GM19023 (cell line): ENCODE results near the gene DCP2.

Experiments used
- ATAC-seq: cut with Tn5 transposase; IDR thresholded peaks from one replicate; pipeline ENCODE4 v1.9.1; 2021; ENCODE audit warnings: mild to moderate bottlenecking, moderate library complexity; ENCODE audit not compliant: unreplicated experiment

The DCP2 gene

DNA sequence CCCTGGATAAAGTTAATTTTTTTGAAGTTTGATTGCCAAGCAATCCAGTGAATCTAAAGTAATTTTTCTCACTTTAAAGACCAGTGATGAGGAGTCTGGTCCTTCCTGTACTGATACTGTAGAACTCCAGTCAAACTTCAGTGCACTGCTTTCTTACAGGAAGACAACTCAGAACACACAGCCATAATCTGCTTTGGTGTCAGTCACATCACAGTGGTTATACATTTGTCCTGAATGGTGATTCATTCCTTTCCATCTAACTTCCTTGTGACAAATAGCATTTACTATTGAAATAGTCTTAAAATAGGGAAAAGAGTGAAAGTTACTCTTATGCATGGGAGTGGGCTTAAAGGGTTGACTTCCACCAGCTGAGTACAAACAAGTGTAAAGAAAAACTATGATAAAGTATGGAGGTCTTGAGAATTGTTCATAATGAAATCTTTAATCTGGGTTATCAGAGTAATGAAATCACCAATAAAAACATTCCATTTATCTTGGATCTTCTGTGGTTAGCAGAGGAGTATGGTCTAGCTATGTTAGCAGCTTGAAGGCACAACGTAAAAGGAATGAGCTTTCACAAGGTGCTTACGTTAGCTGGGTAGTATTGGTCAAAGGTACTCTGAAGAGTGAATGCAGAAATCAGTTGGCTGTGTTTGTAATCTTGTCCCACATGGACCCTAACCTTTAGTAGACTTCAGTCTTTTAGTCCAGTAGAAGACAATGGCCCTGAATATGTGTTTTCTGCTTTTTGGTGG, 41.5 kb downstream of the DCP2 start:
- no peak for ATAC-seq

DNA sequence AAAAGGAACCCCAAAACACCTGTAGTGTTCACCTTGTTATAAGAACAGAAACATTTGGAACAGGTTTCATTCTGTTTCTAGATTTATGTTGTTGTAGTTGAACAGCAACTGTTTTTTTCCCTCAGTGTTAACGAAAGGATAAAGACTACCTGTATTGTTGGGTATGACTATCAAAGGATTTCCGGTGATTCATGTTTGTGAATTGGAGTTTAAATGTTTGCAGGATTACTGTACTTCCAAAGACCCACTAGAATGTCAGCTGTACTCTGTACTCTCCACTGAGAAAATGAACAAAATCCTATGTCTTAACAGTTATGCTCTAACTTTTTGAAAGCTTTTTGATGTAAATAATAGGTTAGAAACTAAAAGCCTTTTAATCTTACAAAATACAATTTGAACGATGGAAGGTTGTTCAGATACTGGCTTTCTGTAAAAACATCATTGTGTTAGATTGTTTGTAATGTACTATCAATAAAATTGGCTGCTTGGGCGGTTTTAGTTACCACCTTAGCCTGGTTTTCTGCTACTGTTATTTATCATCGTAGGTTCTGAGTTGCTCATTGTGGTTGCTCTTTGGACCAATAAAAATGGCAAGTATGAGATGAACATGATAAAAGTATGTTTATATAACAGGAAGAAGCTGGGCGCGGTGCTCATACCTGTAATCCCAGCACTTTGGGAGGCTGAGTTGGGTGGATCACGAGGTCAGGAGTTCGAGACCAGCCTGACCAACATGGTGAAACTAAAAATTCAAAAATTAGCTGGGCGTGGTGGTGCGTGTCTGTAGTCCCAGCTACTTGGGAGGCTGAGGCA, 44.1 kb downstream of the DCP2 start:
- no peak for ATAC-seq

DNA sequence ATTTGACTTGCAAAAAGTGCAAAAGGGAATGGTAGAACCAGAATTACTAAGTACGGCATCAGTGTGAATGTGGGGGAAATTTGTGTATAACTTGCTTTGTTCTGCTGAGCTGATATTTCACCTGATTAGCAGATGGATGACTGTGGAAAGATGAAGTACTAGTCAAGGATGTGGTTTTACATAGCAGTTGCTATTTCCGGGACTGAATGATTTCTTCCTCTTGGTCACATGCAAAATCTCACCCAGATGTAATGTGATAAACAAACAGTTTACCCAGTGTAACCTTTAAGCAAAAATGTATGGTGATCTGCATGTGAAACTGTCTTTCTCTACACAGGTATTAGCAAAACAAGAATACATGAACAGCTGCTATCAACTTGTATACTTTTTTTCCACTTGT, 46.1 kb downstream of the DCP2 start:
- peak; percentile 70 for ATAC-seq

DNA sequence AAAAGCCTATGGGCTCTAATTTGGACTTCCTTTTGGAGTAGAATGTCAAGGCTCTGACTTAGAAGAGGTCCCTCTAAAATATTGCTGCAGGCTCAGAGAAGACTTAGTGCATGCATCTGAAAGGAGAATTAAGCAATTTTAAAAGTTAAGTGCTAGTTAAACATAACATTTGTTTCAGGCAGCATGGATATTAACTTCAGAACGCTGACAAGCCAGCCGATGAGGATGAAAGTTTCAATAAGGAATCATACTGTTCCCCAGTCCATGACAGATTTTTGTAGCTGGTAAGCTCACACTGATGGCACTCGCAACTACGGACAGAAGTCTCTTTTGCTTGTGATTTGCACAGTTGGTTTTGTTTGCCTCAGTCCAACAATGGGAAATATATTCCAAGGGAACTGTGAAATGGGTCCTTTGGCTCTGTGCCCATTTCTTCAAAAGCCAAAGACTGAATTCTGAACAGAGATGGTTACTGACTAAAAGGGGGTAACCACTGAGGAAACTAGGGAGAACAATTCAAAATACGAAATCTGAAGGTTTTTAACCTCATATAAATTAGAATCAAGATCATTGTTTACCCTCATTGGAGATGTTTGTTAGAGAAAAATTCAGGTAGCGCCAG, 47.6 kb downstream of the DCP2 start:
- no peak for ATAC-seq

DNA sequence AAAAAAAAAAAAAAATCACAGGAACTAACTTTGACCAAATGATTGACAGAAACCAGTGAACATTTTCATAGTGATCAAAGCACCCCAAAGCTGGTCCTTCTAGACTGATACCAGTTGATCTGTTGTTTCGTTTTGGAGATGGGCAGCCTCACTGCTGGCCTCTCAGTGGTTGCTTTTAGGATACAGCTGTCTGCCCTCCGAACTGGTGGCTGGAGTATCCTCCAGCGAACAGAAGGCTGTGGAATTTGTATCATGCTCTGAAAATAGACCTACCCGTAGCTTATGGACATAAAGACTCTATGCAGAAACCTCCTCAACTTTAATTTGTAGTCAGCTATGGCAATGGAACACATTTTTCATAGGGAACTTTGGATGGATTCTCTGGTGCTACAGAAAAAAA, 49.0 kb downstream of the DCP2 start:
- no peak for ATAC-seq

DNA sequence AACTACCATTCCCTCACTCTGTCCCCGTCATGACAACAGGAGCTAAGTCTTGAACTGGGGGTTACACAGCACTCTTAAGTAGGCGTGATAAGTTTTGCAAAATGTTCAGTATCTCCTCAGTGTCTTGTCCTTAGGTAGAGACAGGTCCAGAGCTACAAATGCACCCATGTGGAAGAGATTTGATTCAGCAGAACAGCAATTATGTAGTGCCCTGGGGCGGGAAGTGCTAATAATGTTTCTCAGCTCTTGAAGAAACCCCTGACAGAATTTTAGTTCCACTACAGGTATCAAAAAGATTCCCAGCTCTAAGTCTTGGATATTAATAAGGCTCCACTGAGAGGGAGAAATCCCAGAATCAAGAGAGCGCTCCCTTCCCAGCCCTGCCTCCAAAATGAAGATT, 49.6 kb downstream of the DCP2 start:
- no peak for ATAC-seq

DNA sequence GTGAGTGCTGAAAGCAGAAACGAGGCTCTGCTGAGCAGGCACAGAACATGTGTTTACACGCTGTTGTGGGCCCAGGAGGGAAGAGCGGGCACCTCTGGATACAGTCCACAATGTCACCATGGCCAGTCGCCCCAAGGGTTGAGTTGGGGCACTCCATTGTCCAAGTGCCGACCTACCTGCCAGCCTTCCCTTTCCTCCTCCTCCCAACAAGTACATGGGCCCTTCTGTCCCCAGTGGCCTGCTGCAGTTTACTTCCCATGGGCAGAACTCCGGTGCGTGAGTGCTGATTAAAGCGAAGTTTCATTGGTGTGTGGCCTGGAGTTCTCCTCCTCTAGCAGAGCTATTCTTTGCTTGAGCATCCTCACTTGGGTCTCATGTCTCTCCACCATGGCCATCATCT, 50.4 kb downstream of the DCP2 start:
- no peak for ATAC-seq

DNA sequence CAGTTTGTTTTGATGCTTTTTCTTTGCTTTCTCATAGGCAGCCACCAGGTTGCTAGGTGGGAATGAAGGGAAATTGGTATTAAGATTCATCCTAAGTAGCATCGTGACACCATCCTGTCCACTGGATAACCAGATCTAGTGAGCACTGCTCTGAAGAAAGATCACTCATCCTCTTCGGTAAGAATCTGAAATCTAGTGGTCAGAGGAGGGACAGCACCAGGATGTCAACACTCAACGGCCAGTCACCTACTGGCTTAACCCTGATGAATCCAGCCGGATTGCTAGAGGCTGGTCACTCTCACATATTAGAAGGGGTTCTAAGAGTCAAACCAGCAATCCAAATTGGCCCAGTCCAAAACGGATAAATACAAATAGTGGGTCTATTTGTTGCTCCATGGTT, 50.8 kb downstream of the DCP2 start:
- no peak for ATAC-seq

DNA sequence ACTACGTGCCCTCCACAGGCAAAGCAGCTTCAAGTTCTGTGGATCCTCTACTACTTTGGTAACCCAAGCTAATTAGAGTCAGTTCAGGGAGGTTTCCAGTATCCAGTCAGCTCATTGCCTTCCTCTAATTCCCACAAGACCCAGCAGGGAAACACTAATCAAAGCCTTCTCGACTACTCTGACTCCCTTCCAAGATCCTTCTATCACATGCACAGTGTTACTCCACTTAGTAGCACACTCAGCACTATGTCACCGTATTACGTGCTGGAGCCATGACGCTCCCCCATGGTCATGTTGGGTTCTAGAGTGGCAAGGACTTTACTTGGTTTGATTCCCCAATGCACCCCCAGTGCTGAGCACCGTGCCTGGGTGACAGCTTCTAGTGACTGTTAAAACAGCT, 53.0 kb downstream of the DCP2 start:
- no peak for ATAC-seq

DNA sequence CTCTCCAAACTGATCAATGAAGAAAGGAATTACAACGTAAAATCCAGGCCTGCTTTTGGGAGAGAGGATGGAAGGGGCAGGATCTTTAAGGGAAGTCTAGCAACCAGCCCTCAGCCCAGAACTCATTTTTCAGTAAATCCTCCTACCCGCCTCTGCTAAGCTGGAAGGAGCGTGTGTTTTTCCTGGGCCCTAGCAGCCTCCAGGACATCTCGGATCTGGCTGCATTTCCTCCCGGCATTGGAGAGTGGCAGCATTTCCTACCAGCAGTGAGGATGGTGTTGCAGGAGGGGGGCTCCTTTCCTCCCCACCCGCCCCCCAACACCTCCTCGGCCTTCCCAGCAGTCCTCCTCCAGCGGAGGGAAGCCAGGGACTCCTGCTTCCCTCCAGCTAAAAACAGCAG, 54.5 kb downstream of the DCP2 start:
- ATAC-seq, result no peak

DNA sequence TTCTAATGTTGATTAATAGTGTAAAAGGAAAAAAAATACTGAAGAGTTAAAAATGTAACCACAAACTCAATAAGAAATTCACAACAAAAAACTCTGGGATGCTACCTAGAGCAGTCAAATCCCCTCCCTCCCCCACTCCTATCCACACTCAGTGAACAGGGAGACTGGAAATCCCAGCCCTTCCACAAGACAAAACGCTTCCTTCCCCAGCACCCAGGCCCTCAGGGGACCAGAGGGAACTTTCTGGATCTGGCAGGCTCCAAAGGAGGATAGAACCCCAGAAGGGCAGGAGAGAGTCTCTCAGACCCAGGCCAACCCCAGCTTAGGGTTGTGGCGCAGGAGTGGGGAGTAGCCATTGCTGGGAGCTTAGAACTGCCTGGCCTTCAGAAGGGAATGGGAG, 55.0 kb downstream of the DCP2 start:
- ATAC-seq, result no peak

DNA sequence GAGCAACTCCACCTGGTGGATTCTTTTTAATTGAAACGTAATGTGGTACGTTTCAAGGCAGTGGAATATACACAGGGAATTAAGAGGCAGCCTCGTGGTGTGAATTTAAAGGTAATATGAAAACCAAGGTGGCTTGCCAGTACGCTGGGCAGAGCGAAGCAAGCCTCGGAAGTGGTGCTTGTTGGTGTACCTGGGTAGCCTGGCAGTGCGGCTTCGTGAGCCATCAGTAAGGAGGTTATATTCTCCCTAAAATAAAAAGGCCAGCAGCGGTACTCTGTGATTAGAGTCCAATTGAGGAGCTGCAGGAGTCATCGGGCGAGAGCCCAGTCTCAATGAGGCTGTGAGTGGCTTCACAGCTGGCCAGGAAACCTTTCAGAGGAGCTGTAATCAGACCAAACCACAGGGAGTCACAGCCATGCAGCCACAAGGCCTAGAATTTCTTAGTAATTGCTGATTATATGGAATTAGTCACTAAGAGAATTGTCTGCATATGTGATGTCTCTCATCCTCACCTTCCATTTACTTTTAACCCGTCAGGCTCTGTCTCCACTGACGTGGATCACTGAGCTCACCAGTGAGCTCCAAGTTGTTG, 57.7 kb downstream of the DCP2 start:
- ATAC-seq, result no peak

DNA sequence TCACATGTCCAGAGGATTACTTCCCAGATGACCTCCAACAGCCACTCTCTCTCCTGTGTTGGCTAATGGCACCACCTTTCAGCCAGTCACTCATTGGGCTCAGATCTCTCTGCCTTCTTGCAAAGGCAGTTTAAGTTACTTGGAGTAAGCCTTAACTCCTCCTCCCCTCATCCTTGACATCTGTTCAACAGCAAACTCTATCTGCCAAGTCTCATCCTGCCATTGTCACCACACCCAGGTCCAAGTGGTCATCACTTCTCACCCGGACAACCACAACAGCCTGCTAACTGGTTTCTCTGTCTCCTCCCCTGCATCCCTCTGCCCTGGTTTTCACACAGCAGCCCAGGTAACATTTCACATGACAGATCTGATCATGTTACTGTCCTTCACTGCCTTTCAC, 58.5 kb downstream of the DCP2 start:
- no peak for ATAC-seq

DNA sequence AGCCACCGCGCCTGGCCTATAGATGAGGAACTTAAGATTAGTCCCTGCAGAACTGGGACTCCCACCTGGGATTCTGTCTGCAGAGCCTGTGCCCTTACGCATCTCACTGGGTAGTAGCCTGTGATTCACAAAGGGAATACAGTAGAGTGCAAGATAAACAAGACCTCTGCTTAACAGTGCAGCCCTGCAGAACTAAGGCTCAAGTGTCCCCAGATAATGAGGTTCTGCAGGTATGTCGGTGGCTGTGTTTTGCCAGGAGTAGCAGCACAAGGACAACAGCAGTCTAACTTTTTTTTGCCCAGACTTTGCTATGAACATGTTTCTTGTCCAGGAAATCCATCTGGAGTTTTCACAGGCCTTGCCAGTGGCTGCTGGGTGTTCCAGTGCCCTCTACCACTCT, 59.7 kb downstream of the DCP2 start:
- no peak for ATAC-seq

DNA sequence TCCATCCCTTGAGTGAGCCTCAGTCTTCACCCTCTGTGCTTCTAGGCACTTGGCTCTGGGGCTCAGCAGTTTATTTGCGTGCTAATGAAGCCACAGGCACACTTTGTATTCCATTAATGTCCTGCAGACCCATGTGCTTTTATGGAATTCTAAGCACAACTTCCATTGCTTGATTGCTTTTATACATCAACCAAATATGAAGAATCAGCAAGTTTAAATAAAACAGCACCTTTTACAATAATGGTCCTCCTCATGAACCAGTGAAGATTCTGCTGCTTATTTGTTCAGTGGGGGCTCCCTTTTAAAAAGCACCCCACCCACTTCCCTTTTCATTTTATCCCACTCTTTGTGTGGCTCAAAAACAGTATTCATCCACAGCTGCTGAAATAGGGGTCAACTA, 60.2 kb downstream of the DCP2 start:
- no peak for ATAC-seq

DNA sequence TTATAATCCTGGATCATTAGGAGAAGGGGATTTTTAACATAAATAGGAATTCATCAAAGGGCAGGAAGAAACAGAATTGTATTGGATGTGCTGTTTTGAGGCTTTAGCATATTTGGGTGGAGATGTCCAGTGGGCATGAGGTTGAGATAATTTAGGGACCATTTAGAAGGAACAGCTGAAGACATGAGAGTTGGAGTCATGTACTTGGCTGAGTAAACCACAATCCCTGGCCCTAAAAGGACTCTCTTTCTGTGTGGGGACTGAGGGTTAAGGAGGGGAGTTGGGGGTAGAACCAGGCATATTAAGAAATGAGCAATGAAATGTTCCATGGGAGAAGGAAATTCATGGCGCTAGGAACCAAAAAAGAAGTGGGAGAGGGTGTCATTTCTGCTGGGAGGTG, 61.5 kb downstream of the DCP2 start:
- no peak for ATAC-seq

DNA sequence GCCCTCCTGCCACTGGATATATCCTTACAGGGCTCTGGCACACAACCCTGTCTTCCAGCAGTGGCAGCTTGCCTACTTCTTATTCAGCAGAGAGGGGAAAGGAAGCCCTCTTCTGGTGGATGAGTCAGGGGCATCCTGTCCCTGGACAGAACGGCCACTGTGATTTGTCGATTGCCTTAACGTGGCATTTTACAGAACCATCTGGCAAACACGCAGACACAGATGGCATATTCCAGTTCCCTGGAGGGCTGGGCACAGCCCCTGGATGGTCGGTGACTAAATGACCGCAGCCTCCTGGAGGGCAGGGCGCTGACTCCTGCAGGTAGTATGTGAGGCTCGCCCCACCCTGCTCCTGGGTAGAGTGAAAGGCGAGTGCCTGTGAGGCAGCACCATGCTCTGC, 62.1 kb downstream of the DCP2 start:
- ATAC-seq, result no peak

DNA sequence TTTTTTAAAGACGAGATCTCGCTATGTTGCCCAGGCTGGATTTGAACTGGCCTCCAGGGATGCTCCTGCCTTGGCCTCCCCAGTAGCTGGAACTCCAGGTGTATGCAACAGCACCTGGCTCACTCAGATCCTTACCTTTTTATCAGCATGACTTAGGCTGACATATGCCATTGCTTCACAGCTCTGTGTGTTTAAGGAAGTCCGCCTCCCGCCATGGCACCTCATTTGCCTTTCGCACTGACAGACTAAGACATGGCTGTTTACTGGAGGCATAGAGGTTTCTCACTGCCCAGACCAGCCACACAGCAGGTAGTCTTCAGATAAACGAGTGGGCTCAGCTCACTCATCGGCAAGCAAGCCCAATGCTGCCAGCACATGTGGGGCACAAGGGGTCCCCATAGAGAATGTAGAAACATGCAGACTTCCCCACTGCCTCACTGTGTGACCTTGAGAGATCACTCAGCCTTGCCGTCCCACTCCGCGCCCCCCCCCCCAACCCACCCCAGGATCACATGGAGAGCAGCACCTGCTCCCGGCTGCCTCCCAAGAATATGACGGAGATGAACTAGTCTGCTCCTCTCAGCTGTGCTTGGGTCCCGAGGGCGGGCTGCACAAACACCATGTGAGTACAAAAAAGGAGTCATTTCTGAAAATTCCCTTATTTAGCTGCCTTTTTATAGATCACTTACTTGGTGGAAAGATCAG, 62.8 kb downstream of the DCP2 start:
- ATAC-seq, result no peak

DNA sequence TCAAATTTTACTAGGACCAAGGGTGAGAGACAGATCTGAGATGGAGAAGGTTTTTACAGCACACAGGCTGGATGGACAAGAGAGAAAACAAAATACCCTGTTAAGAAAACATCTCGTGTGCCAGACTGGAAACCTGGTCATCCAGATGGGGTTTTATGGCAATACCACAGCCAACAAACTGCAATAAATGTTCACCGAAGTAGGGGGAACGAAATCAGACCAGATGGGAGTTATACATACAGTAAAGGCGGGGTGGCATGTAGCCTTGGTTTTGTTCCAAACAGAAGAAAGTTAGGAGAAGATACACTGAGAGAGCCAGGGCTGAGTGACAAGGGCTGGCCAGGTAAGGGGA, 63.3 kb downstream of the DCP2 start:
- ATAC-seq, result no peak

DNA sequence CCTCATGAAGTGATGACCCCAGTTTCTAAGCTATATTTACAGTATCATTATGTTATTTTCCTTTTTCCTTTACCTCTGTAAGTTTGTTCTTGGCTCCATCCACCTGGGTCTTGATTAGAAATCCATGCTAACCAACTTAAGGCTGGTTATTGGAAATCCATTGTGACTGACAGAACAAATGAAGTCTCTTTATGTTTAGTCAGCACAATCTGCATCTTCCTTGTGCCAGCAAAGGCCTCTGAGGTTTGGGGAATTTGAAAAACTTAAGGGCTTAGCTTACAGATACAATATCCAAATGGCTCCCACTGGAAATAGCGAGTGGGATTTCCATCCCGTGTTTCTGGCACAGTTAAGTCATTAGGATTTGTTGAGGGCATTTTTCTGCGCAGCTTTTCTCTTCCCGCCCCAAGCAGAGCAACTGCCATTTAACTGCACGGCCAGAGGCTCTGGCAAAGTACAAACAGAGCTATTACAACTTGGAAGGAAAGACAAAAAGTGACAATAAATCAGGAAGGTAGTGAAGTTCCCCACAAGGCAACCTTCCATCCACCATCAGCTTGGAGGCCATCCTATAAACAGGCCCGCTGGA, 64.2 kb downstream of the DCP2 start:
- no peak for ATAC-seq
